DND-41 (cell line): Measurements from ENCODE around the gene ILF3.
A peak's percentile ranks its signal among the peaks of the same experiment; 100 is the strongest.

ENCODE experiments used
- ATAC-seq: fragments of 200-7000 bp; cut with Tn5 transposase; 3 replicates; pipeline ENCODE4 v1.9.1; 2021; ENCODE audit warnings: low read depth; ENCODE audit not compliant: insufficient read depth
- DNase-seq: peaks from one replicate; pipeline ENCODE4 v3.0.0-alpha.2; 2020
- H2AFZ ChIP-seq: 2 replicates; pipeline ENCODE4 v1.6.0; 2012; ENCODE audit warnings: low read depth, low read length
- H3K27ac ChIP-seq: 2 replicates; pipeline ENCODE4 v1.5.1; 2012; ENCODE audit warnings: low read length, inconsistent platforms
- H3K27me3 ChIP-seq: fragments of 200-600 bp; sonication (generic); 2 replicates; pipeline ENCODE4 v1.6.0; 2012; ENCODE audit warnings: low read length, mild to moderate bottlenecking, inconsistent platforms; ENCODE audit not compliant: insufficient read depth, poor library complexity
- H3K36me3 ChIP-seq: 2 replicates; pipeline ENCODE4 v1.5.1; 2012; ENCODE audit warnings: low read length, inconsistent platforms; ENCODE audit not compliant: insufficient read depth
- H3K4me1 ChIP-seq: 2 replicates; pipeline ENCODE4 v1.5.1; 2012; ENCODE audit warnings: mild to moderate bottlenecking, low read length; ENCODE audit not compliant: insufficient read depth
- H3K4me2 ChIP-seq: 2 replicates; pipeline ENCODE4 v1.6.0; 2012; ENCODE audit warnings: mild to moderate bottlenecking, moderate library complexity, low read length, inconsistent platforms; ENCODE audit not compliant: insufficient read depth
- H3K4me3 ChIP-seq, 2 experiments: fragments of 200-600 bp in 1 of 2; shearing (Covaris generic) in 1 of 2; 2 replicates each; pipeline ENCODE4 v1.5.1; 2012 to 2016; ENCODE audit warnings: inconsistent platforms in 2 of 2, low read length in 2 of 2, mild to moderate bottlenecking in 2 of 2, low read depth in 1 of 2, moderate library complexity in 1 of 2
- H3K79me2 ChIP-seq: 2 replicates; pipeline ENCODE4 v1.6.0; 2012; ENCODE audit warnings: low read length, inconsistent platforms; ENCODE audit not compliant: insufficient read depth
- H3K9ac ChIP-seq: 2 replicates; pipeline ENCODE4 v1.6.0; 2012; ENCODE audit warnings: low read depth, mild to moderate bottlenecking, inconsistent platforms, low read length, moderate library complexity
- H3K9me3 ChIP-seq: 2 replicates; pipeline ENCODE4 v1.5.1; 2012; ENCODE audit warnings: low read length, moderate library complexity, mild to moderate bottlenecking, inconsistent platforms; ENCODE audit not compliant: insufficient read depth, severe bottlenecking
- H4K20me1 ChIP-seq: 2 replicates; pipeline ENCODE4 v1.6.0; 2012; ENCODE audit warnings: low read length; ENCODE audit not compliant: insufficient read depth
- EZH2 ChIP-seq: IDR thresholded peaks from 3 replicates; pipeline ENCODE4 v1.6.1; 2012; ENCODE audit warnings: borderline replicate concordance, low read depth, mild to moderate bottlenecking, moderate library complexity, low read length, inconsistent platforms; ENCODE audit not compliant: severe bottlenecking
- TF ChIP-seq, protein P1 (sequence below): IDR thresholded peaks from 2 replicates; pipeline ENCODE4 v1.5.1; 2012; ENCODE audit warnings: borderline replicate concordance, low read length, moderate library complexity, mild to moderate bottlenecking; ENCODE audit not compliant: poor library complexity, severe bottlenecking; ENCODE audit errors: extremely low read depth

Gene ILF3

GRCh38 chr19:10681658-10682057 is 27.5 kb downstream of the ILF3 start:
- ATAC-seq (no peak), DNase-seq (no peak)
- Histone ChIP-seq H4K20me1 (peaks cover 94% of the 10 kb centered on the region), H3K4me2 (no peak overlapping the region), H3K27me3 (no peaks in the 10 kb centered on the region), H3K36me3 (peaks cover 100% of the 10 kb centered on the region), H3K9ac (no peak overlapping the region), H2AFZ (no peak overlapping the region), H3K4me1 (no peaks in the 10 kb centered on the region), H3K27ac (no peak overlapping the region), H3K9me3 (no peaks in the 10 kb centered on the region), H3K4me3 (no peak overlapping the region), H3K79me2 (peaks cover 95% of the 10 kb centered on the region)
- no peak for TF ChIP-seq EZH2
- TF ChIP-seq, protein P1, sequence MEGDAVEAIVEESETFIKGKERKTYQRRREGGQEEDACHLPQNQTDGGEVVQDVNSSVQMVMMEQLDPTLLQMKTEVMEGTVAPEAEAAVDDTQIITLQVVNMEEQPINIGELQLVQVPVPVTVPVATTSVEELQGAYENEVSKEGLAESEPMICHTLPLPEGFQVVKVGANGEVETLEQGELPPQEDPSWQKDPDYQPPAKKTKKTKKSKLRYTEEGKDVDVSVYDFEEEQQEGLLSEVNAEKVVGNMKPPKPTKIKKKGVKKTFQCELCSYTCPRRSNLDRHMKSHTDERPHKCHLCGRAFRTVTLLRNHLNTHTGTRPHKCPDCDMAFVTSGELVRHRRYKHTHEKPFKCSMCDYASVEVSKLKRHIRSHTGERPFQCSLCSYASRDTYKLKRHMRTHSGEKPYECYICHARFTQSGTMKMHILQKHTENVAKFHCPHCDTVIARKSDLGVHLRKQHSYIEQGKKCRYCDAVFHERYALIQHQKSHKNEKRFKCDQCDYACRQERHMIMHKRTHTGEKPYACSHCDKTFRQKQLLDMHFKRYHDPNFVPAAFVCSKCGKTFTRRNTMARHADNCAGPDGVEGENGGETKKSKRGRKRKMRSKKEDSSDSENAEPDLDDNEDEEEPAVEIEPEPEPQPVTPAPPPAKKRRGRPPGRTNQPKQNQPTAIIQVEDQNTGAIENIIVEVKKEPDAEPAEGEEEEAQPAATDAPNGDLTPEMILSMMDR = no peak

DNA sequence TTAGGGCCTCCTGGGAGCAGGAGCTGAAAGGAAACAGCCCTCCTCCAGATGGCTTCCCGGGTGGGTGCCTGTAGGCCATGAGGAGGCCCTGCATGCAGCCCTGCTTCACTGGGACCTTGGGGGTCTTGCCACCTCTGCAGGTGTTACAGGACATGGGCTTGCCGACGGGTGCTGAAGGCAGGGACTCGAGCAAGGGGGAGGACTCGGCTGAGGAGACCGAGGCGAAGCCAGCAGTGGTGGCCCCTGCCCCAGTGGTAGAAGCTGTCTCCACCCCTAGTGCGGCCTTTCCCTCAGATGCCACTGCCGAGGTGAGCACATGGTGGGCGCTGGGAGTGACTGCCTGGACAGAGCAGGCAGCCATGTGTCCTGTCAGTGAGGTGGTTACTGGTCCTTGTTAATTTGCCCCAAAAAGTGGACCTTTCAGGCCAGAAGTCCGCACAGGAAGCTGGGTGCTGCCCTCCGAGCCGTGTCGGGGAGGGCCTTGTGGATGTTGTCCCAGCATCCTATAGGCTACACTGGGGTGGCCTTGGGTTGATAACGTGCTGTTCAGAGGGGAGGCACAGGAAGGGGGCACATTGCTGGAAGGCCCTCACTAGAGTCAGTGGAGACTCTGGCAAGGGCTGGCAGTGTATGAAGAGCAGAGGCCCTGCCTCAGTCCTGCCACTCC is 28.4 kb downstream of the ILF3 start:
- DNase-seq = no peak
- ATAC-seq = peak; percentile 13; the same call in 1 of the 3 replicates
- peaks cover 100% of the 10 kb centered on the region for H3K36me3 ChIP-seq
- H3K4me3 ChIP-seq = no peak overlapping the region
- no peaks in the 10 kb centered on the region for H3K9me3 ChIP-seq
- H3K27ac ChIP-seq = no peak overlapping the region
- no peak overlapping the region for H2AFZ ChIP-seq
- no peak overlapping the region for H3K4me2 ChIP-seq
- H3K79me2 ChIP-seq = peaks cover 94% of the 10 kb centered on the region
- H4K20me1 ChIP-seq = peaks cover 94% of the 10 kb centered on the region
- H3K4me1 ChIP-seq = no peaks in the 10 kb centered on the region
- H3K27me3 ChIP-seq = no peaks in the 10 kb centered on the region
- TF ChIP-seq EZH2 = no peak
- TF ChIP-seq, protein P1 = no peak
- no peak overlapping the region for H3K9ac ChIP-seq

DNA sequence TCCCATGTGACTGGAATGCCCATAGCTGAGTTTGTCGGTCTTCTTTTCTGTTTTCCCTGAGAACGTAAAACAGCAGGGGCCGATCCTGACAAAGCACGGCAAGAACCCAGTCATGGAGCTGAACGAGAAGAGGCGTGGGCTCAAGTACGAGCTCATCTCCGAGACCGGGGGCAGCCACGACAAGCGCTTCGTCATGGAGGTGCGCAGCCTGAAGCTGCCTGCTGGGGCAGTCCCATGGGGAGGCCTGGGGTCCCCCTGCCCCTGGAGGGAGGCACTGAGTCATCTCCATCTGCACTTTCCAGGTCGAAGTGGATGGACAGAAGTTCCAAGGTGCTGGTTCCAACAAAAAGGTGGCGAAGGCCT is 28.9 kb downstream of the ILF3 start:
- Histone ChIP-seq H3K9ac (no peak overlapping the region), H3K27me3 (no peaks in the 10 kb centered on the region), H3K79me2 (peaks cover 94% of the 10 kb centered on the region), H3K4me2 (no peak overlapping the region), H3K36me3 (peaks cover 100% of the 10 kb centered on the region), H3K4me1 (no peaks in the 10 kb centered on the region), H4K20me1 (peaks cover 94% of the 10 kb centered on the region), H2AFZ (no peak overlapping the region), H3K27ac (no peak overlapping the region), H3K4me3 (no peak overlapping the region), H3K9me3 (no peaks in the 10 kb centered on the region)
- DNase-seq (no peak), ATAC-seq (no peak)
- TF ChIP-seq, protein P1 = no peak
- TF ChIP-seq EZH2 = no peak
